ENCODE results near the gene GOT2.

The GOT2 gene

GRCh38 chr16:58733671-58734458 is at the start of gene GOT2 (continued):
- TF ChIP-seq ZSCAN23 (tag by site-specific recombination; IDR thresholded peaks at IDR 0.05) (no peak), SALL2 (tag by site-specific recombination; IDR thresholded peaks at IDR 0.05; ENCODE audit: borderline replicate concordance) (no peak), ZNF660 (tag by site-specific recombination; IDR thresholded peaks at IDR 0.05) (peak; percentile 94), ZNF48 (tag by site-specific recombination; IDR thresholded peaks at IDR 0.05) (no peak), ZNF514 (tag by site-specific recombination; IDR thresholded peaks at IDR 0.05) (no peak), ZBTB11 (tag by site-specific recombination; conservative IDR thresholded peaks at IDR 0.05; ENCODE audit: low read depth) (peak; percentile 78), ZNF623 (tag by site-specific recombination; IDR thresholded peaks at IDR 0.05) (peak; percentile 49), ZNF501 (tag by site-specific recombination; IDR thresholded peaks at IDR 0.05) (peak; percentile 70; the same call in 1 of the 2 replicates), ZSCAN30 (tag by site-specific recombination; IDR thresholded peaks at IDR 0.05) (peak; percentile 91), ZNF132 (tag by site-specific recombination; IDR thresholded peaks at IDR 0.05; ENCODE audit: borderline replicate concordance) (no peak), ZNF248 (tag by site-specific recombination; IDR thresholded peaks at IDR 0.05) (no peak), ZNF148 (tag by site-specific recombination; IDR thresholded peaks at IDR 0.05; ENCODE audit: borderline replicate concordance) (no peak), ZNF621 (tag by site-specific recombination; IDR thresholded peaks at IDR 0.05) (no peak), ZBTB10 (tag by site-specific recombination; IDR thresholded peaks at IDR 0.05) (peak; percentile 63; the same call in 1 of the 2 replicates), ATF2 (tag by site-specific recombination; IDR thresholded peaks at IDR 0.05; ENCODE audit: low read depth) (peak; percentile 13; the same call in 1 of the 2 replicates), ZNF530 (tag by site-specific recombination; IDR thresholded peaks at IDR 0.05; ENCODE audit: low read depth) (no peak), ZNF585B (tag by site-specific recombination; IDR thresholded peaks at IDR 0.05) (no peak), ELK4 (IDR thresholded peaks at IDR 0.05; ENCODE audit: borderline replicate concordance, low read depth, low read length) (no peak), ZNF274 (IDR thresholded peaks at IDR 0.05; ENCODE audit: low read length) (no peak), ZNF274 (tag by site-specific recombination; IDR thresholded peaks at IDR 0.05; ENCODE audit: borderline replicate concordance) (no peak), ZNF626 (tag by site-specific recombination; IDR thresholded peaks at IDR 0.05) (no peak), INSM2 (tag by site-specific recombination; IDR thresholded peaks at IDR 0.05) (peak; percentile 41; the same call in 1 of the 2 replicates), ZNF555 (tag by site-specific recombination; conservative IDR thresholded peaks at IDR 0.05) (no peak)
